Uterus (tissue), 4 donors: ENCODE results near the gene DOC2A. TPM values are rescaled to one million over a fixed set of nuclear protein-coding genes. Genes with fewer than 3 reads are reported as not detected.

Source experiments
- DNase-seq, 2 donors: peaks; one replicate each; pipeline ENCODE4 v3.0.0-alpha.2; 2019 to 2020
- H3K27ac ChIP-seq, 2 donors: fragments of 200-600 bp; sonication (generic); 1 replicate in 1 of 2; 2 replicates in 1 of 2; pipeline ENCODE4 v1.5.1; 2016 to 2018
- H3K27me3 ChIP-seq, 2 donors: fragments of 200-600 bp; sonication (generic); one replicate each; pipeline ENCODE4 v1.5.1; 2018 to 2019; ENCODE audit warnings: control low read depth in 1 of 2
- H3K36me3 ChIP-seq, 2 donors: fragments of 200-600 bp; sonication (generic); one replicate each; pipeline ENCODE4 v1.5.1; 2019; ENCODE audit warnings: control low read depth in 1 of 2
- H3K4me1 ChIP-seq, 2 donors: fragments of 200-600 bp; sonication (generic); one replicate each; pipeline ENCODE4 v1.5.1; 2018 to 2019; ENCODE audit warnings: control low read depth in 1 of 2
- H3K4me3 ChIP-seq, 2 donors: fragments of 200-600 bp; sonication (generic); 1 replicate in 1 of 2; 2 replicates in 1 of 2; pipeline ENCODE4 v1.5.1; 2018 to 2019; ENCODE audit warnings: mild to moderate bottlenecking in 1 of 2
- H3K9me3 ChIP-seq, 2 donors: fragments of 200-600 bp; sonication (generic); one replicate each; pipeline ENCODE4 v1.5.1; 2019; ENCODE audit warnings: control low read depth in 1 of 2
- POLR2A ChIP-seq, 2 donors: fragments of 450-650 bp; IDR thresholded peaks; one replicate each; pipeline ENCODE4 v1.6.1; 2016; ENCODE audit warnings: antibody characterized with exemption in 2 of 2, mild to moderate bottlenecking in 1 of 2, moderate library complexity in 1 of 2
- intact Hi-C: fragments of 100-400 bp; cut with DNase I; formaldehyde crosslinking; loops from one replicate; pipeline ENCODE4 v1.15.1; 2023; ENCODE audit warnings: low total_unique reads
- total RNA-seq, 4 donors: library from RNA; depleted of rRNA in 3 of 4; stranded (reverse); fragments of >200 nt in 3 of 4; gene quantifications; one replicate each; pipeline versions ENCODE4 v1.1.0 to v1.2.4, GENCODE V29; 2014 to 2023
- TF ChIP-seq, protein P1 (sequence below), 4 experiments: fragments of 200-600 bp in 2 of 4; fragments of 450-650 bp in 2 of 4; sonication (generic) in 2 of 4; IDR thresholded peaks; one replicate each; pipeline ENCODE4 v1.5.1; 2016 to 2019; ENCODE audit warnings: antibody characterized with exemption in 4 of 4, mild to moderate bottlenecking in 2 of 4, moderate library complexity in 1 of 4
- donor health status: DM: yes; HTN: yes; CAD: no.

The DOC2A gene
- total RNA-seq: 1 to 10 TPM in 3 of 4 donors, not detected in 1; 1.0 to 2.6 (median 1.8) TPM

DNA sequence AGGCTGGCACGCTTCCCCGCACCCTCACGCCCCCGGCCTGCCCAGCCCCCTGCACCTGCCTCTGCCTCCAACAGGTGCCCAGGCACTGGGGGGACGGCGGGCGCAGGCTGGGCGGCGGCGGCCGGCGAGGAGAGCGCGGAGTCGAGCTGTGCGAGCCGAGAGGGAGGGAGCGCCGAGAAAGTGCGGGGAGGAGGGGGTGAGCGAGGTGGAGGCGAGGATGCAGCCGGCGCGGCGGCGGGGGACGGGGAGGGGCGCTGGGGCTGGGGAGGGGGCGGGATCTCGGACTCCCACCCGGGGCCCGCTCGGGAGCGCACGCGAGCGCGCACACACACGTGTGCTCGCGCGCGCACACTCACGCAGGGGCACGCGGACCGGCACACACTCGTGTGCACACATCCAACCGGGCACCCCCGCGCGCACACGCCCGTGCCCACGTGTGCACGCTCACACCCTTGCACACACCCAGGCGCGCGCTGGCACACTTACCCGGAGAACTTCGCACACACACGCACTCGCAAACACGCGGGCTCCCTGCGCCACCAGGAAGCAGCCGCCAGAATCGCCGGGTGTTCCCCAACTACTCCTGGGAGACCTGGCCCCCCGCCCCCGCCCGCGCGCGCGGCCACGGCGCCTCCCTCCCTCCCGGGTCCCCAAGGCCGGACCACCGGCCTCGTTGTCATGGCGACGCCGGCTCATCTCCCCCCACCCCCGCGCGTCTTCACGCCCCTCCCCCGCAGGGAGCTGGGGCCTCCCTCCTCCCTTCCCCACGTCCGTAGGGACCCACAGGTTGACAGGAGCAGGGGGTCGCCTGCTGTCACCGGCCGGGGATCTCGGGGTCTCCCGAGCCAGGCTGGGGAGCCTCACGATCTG is at the start of gene DOC2A:
Gene DOC2A, minus strand, starts transcription at position 184 of the 870 bp plus-strand sequence. CDS start 805 bp downstream, outside the sequence.
- Histone ChIP-seq H3K9me3 (no peaks in the 10 kb centered on the region), H3K4me3 (peak within 1 kb of the TSS in 1 of 2 donors; percentile 31), H3K36me3 (no peaks in the 10 kb centered on the region), H3K27me3 (peaks cover 13 to 24% of the 10 kb centered on the region in 2 donors), H3K27ac (no peak within 1 kb of the TSS), H3K4me1 (peaks cover 0 to 17% of the 10 kb centered on the region in 2 donors)
- DNase-seq: no peak
- TF ChIP-seq POLR2A (IDR thresholded peaks at IDR 0.05): no peak
- TF ChIP-seq, protein P1, sequence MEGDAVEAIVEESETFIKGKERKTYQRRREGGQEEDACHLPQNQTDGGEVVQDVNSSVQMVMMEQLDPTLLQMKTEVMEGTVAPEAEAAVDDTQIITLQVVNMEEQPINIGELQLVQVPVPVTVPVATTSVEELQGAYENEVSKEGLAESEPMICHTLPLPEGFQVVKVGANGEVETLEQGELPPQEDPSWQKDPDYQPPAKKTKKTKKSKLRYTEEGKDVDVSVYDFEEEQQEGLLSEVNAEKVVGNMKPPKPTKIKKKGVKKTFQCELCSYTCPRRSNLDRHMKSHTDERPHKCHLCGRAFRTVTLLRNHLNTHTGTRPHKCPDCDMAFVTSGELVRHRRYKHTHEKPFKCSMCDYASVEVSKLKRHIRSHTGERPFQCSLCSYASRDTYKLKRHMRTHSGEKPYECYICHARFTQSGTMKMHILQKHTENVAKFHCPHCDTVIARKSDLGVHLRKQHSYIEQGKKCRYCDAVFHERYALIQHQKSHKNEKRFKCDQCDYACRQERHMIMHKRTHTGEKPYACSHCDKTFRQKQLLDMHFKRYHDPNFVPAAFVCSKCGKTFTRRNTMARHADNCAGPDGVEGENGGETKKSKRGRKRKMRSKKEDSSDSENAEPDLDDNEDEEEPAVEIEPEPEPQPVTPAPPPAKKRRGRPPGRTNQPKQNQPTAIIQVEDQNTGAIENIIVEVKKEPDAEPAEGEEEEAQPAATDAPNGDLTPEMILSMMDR (IDR thresholded peaks at IDR 0.05): no peak
- intact Hi-C loops: no loop called here

DNA sequence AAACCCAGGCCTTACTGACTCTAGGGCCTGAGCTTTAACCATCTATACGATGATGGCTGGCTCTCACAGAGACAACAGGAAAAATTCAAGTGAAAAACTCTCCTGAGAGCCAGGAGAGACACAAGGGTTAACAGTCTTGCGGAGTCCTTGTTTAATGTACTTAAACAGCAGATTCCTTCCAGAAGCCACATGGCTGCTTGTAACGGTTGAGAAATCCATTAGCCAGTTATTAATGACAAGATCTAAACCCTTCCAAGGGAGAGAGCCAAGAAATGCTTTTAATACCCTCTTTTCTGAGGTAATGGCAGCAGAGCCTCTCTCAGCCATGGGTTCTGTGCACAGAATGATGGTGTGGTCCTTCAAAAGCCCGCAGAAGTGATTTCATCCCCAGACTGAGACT is 49.5 kb upstream of the DOC2A start:
- TF ChIP-seq, protein P1 (IDR thresholded peaks at IDR 0.05): no peak
- H3K4me3 ChIP-seq: no peak overlapping the region
- peaks cover 3 to 11% of the 10 kb centered on the region in 2 donors for H3K4me1 ChIP-seq
- no peaks in the 10 kb centered on the region for H3K27me3 ChIP-seq
- H3K36me3 ChIP-seq: no peaks in the 10 kb centered on the region
- DNase-seq: no peak
- H3K9me3 ChIP-seq: no peaks in the 10 kb centered on the region
- no peak overlapping the region for H3K27ac ChIP-seq
- intact Hi-C loops: no loop called here

DNA sequence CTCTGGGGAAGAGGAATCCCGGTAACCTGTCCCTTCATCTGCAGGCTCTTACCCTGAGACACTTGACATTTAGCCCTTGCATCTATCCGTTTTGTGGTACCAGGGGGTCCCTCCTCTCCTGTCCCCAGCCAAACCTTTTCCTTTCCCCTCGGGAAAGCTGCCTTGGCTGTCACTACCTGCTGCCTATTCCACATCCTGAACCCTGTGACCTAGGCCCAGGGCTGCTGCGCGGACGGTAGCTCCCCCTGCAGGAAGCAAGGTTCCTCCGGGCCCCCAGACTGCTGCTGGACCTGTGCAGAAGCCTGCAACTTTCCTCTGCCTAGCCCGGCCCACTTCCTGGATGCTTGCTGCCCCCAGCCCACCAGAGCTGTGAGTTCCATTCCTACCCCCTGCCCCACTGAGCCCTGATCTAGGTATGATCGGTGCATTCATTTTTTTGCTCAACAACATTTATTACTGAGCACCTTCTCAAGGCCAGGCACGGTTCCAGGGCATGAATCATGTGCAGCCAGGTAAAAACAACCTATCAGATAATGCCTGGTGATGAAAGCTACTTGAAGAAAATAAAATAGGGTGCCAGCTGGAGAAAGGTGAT is 44.2 kb upstream of the DOC2A start:
- H3K4me1 ChIP-seq: peaks cover 0 to 6% of the 10 kb centered on the region in 2 donors
- H3K9me3 ChIP-seq: no peaks in the 10 kb centered on the region
- H3K27me3 ChIP-seq: no peaks in the 10 kb centered on the region
- TF ChIP-seq POLR2A (IDR thresholded peaks at IDR 0.05): no peak
- TF ChIP-seq, protein P1 (IDR thresholded peaks at IDR 0.05): no peak
- H3K36me3 ChIP-seq: no peaks in the 10 kb centered on the region
- no peak overlapping the region for H3K4me3 ChIP-seq
- intact Hi-C loops: no loop called here
- no peak for DNase-seq
- H3K27ac ChIP-seq: no peak overlapping the region

GRCh38 chr16:30054451-30054850 is 43.6 kb upstream of the DOC2A start:
- intact Hi-C loops: no loop called here
- H3K9me3 ChIP-seq: no peaks in the 10 kb centered on the region
- no peak for DNase-seq
- no peaks in the 10 kb centered on the region for H3K36me3 ChIP-seq
- H3K4me3 ChIP-seq: no peak overlapping the region
- H3K27me3 ChIP-seq: no peaks in the 10 kb centered on the region
- no peak for TF ChIP-seq POLR2A (IDR thresholded peaks at IDR 0.05)
- TF ChIP-seq, protein P1 (IDR thresholded peaks at IDR 0.05): no peak
- H3K27ac ChIP-seq: no peak overlapping the region
- peaks cover 0 to 6% of the 10 kb centered on the region in 2 donors for H3K4me1 ChIP-seq
